ENCODE results near the gene S100A8.
"Not testable (repeated sequence)": the region's sequence is repeated elsewhere in the genome, so short reads cannot be mapped to it uniquely, and the experiment has no call there.

S100A8 gene

DNA sequence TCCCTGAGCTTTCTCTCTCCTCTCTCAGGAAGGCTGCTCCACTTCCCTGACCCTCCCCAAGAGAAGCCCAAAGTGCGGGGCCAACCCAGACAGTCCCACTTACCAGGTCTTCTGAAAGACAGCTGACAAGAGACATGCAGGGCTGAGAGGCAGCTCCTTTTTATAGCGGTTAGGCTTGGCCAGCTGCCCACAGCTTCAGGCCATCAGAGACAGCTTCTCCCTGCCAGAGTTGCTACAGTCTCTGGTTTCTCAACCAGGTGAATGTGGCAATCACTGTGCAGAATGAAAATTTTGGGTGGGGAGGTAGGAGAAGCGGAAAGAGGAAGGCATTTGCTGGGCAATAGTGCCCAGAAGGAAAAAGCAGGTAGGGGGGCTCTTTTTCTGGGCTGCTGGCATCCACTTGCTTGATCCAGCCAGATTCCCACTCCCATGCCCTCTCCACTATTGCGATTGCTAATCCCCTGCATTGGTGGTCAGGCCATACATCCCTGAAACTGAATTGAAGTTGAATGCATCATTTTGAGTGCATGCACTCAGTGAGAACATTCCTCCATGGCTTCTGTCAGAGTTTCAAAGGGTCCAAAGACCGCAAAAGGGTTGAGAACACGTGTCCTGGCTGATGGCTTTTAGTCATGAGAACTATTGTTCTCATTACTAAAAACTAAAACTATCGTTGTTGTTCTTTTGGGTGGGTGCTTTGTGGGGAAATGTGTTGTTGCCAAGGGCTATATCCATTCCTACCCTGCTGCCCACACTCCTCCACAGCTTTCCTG is at the start of gene S100A8:
Gene S100A8, minus strand, starts transcription at position 136 of the 773 bp plus-strand sequence. CDS start 538 bp downstream, outside the sequence.
- DNase-seq (ENCODE audit: low read depth in 3 of 3, low spot score in 1 of 3), result no peak

DNA sequence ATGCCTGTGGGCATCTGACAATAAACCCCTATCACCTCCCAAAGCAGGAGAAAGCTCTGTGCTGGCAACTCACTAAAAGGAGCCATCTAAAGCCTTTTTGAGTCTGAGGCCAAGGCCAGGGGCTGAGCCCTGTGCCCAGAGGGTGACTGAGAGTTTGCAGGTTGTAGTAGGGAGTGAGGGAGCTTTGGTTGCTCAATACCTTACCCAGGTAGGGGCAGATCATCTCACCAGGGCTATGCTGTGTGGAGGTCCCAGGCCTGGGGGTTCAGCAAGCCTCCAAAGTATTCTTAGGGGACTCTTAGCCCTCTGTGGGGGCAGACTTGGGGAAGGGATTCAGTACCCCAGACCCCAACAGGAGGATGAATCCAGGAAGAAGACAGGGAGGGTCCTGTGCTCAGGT is 48.4 kb upstream of the S100A8 start:
- no peak for DNase-seq (ENCODE audit: low read depth in 3 of 3, low spot score in 1 of 3)

DNA sequence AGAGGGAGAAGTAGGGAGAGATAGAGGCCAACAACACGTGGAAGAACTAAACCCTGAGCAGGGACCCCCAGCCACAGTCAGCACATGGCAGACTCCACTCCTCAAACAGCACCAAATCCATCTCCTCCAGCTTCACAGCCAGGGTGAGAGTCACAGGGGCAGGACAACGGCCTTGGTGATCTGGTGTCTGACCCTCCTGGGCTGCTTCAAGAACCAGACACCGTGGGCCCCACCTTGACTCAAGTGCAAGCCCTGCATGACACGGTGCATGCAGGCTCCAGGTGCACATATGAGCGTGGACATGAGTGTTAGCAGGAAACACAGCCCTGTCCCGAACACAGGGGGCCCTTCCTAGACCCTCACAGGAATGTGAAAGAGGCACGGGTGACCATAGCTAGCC is 47.7 kb upstream of the S100A8 start:
- no peak for DNase-seq (ENCODE audit: low read depth in 3 of 3, low spot score in 1 of 3)

DNA sequence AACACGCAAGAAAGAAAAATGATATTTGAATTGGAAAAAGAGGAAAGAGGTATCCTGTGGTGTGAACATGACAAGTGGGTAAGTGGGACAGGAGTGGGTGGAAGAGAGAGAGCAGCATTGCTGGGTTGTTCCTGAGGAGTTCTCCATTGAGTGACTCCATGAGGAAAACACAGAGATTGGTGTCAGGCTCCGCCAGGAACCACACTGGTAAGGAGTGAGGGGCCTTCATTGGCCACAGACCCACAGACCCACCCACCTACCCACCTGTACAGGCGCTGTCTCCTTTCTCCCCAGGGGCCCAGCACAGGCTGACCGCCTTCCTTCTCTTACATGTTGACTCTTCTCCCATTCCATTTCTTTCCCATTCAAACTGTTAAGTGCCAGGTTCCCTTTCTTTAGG is 46.4 kb upstream of the S100A8 start:
- DNase-seq (ENCODE audit: low read depth in 3 of 3, low spot score in 1 of 3), result no peak

DNA sequence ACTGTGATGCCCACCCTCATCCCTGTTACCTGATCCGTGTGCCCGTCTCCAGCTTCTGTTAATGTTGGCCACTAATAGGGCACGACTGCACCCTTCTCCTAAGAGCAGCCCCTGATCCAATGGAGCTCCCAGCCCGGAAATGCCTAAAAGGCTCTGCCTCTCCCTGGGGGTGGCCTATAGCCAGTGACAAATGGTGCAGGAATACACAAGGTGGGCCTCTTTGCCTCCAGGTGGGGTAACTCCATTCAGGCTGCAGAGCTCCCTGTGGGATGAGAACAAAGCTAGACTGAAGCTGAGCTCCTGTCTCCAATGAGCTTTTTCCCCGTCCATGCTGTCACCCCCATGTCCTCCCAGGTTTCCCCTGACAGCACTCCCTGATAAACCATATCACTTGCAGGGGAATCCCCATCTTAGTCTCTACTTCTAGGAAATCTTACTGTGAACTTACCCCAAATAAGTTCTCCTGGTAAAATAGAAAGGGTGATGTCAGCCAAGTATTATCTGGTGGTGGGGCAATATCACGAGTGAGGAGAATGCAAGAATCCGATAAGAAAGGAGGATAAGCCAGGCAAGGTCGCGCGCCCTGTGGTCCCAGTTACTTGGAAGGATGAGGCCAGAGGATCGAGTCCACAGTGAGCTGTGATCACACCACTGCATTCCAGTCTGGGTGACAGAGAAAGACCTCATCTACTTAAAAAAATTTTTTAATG is 44.0 kb upstream of the S100A8 start:
- no peak for DNase-seq (ENCODE audit: low read depth in 3 of 3, low spot score in 1 of 3)

DNA sequence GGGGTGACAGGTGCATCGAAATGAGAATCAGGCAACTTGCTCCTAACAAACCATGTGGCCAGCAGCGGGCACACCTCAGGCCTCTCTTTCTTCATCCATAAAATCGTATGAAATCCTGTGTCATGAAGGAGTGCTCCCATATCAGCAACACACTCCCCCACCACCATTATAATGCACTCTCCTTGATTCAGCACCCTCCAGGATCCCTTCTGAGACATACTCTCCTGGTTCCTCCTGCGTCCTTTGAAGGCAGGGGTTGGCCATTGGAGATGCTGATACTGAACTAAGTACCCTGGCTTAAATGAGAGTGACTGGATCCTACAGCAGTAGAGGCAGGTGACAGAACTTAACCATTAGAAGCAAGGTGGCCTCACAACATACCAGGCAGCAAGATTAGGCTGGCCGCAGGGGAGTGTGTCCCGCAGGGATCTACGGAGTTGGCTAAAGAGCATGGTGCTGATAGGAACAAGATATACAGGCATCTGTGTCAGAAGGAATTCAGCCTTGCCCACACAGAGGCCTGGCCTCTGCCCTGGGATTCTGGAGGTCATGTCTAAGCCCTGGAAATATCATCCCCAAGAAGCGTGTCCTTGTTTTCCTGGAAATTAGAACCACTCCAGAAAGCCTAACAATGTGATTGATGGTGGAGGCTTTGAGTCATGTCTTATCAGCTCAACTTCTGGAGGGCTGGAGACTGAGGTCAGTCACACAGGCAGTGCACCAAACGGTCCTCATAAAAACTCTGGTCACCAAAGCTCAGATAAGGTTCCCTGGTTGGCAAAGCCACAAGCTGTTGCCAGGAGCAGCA is 42.2 kb upstream of the S100A8 start:
- no peak for DNase-seq (ENCODE audit: low read depth in 3 of 3, low spot score in 1 of 3)

DNA sequence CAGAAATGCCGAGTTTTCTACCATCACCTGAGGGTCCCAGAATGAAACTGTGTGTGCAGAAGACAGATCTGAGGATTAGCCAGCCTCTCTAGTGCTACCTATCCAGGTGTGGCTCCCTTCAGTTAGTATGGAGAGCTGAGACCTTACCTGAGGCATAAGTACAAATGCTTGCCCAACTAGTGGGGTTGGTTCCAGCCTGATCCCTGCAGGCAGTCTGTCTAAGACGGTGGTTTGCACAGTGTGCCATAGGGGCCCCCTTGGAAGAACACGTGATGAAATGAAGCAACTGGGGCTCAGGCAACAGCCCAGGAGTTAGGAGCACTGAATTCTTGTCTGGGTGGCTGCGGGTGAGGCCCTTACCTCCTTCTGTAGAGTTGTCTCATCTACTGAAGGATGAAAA is 41.1 kb upstream of the S100A8 start:
- DNase-seq (ENCODE audit: low read depth in 3 of 3, low spot score in 1 of 3), result no peak

DNA sequence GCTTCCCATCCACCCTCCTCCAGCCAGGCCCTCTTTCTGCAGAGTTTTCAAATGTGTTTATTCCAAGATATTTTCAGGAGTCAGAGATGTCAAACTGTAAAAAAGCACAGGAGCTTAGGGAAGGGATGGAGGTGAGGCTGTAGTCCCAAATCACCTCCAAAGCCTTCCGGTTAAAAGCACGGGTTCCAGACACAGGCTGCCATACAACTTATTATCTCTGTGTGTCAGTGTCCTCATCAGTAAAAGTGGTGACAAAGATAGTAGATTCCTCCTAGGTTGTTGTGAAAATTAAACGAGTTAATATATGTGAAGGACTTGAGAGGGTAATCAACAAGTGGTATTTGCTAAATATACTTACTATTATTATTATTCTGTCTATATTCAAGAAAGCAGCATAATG is 40.6 kb upstream of the S100A8 start:
- no peak for DNase-seq (ENCODE audit: low read depth in 3 of 3, low spot score in 1 of 3)

DNA sequence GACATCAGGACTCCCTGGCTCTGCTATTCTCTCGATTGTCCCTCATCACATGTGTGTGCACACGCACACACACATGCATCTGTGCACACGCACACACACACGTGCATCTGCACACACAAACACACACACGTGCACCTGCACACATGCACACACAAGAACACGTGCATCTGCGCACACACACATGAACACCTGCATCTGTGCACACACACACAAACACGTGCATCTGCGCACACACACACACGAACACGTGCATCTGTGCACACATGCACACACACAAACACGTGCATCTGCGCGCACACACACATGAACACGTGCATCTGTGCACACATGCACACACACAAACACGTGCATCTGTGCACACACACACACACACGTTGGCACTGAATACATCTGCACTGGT is 40.1 kb upstream of the S100A8 start:
- DNase-seq (ENCODE audit: low read depth in 3 of 3, low spot score in 1 of 3), result no peak

DNA sequence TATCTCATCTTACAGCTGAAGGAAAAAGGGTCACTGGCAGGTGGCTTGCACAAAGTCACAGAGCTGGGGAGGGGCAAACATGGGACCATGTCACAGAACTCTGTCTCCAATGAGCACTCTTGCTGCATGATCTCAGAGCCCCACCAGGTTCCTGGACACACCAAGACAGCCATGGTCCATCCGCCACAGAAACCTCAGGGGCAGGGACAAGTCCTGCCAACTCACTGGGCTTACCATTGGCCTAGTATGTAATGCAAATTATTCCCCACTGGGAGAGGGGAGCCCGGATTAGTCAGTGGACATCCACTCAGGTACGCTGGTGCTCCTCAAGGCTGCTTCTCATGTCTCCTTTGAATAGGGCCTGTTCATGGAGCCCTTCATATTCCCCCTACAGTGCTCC is 39.7 kb upstream of the S100A8 start:
- no peak for DNase-seq (ENCODE audit: low read depth in 3 of 3, low spot score in 1 of 3)

DNA sequence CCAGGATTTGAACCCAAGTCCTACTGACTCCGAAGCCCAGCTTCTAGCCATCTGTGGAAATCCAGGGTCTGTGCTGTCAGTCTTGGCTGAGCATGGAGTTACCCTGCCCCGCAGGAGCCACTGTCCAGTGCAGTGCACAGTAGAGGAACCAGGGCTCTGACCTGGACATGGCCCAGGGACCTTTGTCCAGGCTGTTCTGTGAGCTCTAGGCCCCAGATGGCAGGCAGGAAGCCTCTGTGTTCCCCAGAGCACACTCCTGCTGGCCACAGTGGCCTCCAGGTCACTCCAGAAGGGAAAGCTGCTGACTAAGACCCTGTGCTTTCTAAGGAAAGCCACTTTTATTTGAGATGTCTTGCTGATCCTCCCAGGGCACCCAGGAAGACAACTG is 39.3 kb upstream of the S100A8 start:
- DNase-seq (ENCODE audit: low read depth in 3 of 3, low spot score in 1 of 3), result no peak

DNA sequence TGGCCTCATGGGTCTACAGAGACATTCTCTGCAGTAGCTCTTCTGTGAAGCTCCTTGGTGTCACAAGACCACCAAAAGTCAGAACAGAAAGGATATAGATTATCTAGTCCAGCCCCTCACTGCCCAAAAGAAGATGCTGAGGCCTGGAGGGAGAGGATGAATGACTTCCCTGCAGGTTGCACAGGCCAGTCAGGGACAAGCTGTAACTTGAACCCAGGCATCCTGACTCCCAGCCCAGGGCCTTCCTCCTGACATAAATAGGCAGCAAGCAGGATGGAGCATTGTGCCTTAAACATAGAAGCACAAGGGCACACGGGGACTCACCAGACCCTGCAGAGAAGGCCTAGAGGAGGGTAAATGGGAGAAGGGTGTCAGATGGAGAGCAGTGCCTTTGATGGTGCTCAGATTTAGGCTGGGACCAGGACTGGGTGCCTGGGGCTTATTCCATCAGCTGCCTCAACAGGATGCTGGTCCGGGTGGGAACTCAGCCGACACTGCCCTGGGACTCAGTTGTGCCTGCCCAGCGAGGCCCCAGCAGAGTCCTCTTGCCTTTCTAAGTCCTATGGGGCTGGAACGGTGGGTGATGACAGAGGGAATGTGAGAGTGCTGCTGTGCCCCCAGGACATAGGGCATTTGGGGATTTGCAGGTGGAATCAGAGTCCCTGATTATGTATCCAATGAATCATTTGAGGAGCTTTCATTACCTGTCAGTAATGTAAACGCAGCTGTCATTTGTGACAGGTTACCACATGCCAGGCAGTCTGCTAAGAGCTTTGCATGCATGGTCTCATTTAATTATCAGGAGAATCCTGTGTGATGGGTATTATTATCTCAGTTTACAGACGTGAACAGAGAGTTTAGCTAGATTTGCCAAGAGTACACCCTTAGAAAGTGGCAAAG is 38.6 kb upstream of the S100A8 start:
- DNase-seq (ENCODE audit: low read depth in 3 of 3, low spot score in 1 of 3), result no peak

DNA sequence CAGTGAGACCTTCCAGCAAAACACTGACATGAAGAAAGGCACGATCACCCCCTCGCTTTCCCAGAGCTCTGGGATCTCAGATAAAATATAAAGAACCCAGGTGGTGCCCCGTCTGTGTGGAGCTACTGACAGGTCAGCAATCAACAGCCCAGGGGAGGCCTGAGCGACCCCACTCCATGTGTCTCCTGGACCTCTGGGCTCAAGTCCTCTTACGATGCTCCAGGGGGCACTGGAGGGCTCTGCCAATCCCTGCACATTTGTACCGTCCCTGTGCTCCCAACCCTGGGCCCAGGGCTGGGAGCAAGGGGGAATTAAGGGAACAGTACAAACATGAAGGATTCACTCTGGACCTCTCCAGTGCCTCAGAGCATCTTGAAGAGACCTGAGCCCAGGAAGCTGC is 37.9 kb upstream of the S100A8 start:
- no peak for DNase-seq (ENCODE audit: low read depth in 3 of 3, low spot score in 1 of 3)

DNA sequence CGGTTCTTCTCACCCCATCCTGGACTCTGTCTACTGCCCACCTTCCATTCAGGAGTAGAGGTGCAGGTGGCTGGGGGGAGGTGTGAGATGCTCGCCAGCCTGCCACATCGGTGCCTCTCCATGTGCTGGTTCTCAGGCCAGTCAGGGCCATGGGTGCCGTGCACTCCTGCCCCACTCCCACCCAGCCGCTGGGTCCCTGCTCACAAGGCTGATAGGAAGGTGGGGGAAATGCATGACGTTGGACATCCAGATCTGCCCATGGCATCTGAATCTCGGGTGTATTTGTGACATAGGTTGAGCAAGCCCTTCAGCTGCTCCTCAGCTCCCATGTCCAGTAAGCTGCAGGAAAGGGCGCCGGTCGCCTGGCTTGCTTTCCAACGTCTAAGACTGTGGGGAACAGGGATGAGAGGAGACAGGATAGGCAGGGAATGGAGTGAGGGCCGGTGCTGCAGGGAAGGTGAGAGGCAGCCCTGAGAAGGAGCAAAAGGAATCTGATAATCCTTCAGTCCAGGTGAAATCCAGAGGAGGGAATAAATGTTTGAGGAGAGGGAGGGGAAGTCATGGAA is 37.3 kb upstream of the S100A8 start:
- DNase-seq (ENCODE audit: low read depth in 3 of 3, low spot score in 1 of 3), result no peak

DNA sequence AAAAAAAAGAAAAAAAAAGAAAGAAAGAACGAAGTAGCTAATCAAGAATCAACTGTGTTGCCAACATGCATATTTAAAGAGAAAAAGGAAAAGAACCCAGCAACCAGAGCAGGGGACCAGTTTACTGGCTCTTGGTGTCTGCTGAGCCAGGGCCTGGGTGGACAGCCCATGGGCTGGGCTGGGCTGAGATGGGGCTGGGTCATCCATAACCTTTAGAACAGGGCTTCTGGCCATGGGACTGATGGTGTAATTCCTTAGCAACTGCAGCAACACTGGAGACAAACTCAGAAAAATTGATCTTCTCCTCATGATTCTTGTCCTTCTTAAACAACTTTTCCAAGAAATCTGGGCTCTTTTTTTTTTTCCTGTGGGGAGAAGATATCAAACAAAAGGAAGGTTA is 35.9 kb upstream of the S100A8 start:
- no peak for DNase-seq (ENCODE audit: low read depth in 3 of 3, low spot score in 1 of 3)

DNA sequence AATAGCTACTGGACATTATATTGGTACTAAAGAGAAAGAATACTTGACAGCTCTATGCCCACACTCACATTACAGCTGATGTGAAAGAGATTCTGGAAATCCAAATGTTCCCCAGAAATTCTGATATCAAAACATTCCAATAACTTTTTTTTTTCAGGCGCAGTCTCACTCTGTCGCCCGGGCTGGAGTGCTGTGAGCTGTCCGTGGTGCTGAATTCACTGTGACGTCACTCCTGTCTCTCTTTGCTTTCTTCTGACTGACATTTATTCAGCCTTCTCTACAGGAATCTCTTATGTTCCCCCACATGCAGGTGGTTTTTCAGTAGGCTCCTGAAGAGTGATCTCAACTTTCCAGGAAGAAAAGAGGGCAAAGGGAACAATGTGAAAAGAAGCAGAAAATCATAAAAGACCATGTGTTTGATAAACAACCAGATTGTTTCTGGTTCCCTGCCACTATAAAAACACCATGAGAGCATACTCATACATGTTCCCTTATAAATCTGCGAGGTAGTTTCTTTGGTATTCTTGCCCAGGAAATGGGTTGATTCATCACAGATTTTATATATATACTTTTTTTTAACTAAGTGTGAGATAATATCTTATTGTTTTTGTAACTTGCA is 31.7 kb upstream of the S100A8 start:
- peak; percentile 9 to 57 (median 21) for DNase-seq (ENCODE audit: low read depth in 3 of 3, low spot score in 1 of 3)

DNA sequence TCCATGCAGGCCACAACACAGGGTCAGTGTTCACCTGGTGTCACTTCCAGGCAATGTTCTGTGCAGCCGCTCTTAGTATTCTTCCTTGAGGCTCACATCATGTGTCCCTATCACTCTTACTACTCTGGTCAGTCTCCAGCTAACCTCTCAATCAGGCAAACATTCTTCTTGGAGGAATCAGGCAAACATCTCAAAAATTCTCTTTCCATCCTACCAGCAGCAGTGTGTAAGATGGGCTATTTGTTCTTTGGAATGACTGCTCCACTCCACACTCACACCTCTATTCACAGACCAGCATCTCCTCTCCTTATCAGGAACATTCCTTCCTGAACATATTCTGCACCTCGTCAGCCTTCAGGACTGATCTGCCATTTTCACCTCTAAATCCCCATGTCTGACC is 29.4 kb upstream of the S100A8 start:
- DNase-seq (ENCODE audit: low read depth in 3 of 3, low spot score in 1 of 3), result no peak

DNA sequence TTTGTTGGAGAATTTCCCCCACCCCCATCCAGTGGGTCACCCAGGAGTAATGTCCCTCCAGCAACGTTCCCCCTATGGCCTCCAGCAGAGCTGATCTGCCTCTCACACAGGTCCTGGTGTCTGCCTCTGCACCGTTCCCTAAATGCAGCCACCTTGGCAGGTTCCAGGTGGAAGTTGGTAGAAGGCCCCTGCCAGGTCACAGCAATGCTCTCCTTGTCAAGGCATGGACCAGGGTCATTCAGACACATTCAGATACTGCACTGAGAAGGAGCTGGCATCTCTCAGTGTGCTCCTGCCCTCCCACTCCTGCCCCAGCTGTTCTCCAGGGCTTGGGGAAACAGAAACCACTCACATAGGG is 28.5 kb upstream of the S100A8 start:
- DNase-seq (ENCODE audit: low read depth in 3 of 3, low spot score in 1 of 3), result not testable (repeated sequence)

DNA sequence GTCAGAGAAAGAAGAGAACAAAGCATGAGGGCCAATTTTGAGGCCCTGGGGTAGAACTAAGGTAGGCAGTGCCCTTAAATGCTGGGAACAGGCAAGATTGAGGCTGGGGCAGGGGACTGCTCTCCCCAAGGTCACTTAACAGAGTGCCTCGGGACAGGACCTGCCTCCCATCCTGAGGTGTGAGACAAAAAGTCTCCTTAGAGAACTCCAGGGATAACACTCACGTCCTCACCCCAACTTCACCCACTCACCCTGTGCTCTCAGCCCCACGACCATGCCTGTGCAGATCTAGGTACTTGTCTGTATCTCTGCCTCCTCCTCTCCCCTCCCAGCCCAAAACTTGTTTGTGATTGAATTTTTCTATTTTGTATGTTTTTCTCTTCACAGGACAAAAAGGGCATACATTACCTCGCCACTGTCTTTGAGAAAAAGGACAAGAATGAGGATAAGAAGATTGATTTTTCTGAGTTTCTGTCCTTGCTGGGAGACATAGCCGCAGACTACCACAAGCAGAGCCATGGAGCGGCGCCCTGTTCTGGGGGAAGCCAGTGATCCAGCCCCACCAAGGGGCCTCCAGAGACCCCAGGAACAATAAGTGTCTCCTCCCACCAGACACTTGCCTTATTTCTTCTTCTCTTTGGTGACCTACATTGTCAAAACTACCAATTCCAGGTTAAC is 28.0 kb upstream of the S100A8 start:
- not testable (repeated sequence) for DNase-seq (ENCODE audit: low read depth in 3 of 3, low spot score in 1 of 3)
